IMR-90 (cell line): ENCODE data around the gene ALDH3A2. TPM values are rescaled to one million over a fixed set of nuclear protein-coding genes. Genes with fewer than 3 reads are reported as not detected.

Experiments used
- ATAC-seq: fragments of 200-7000 bp; cut with Tn5 transposase; 2 replicates; pipeline ENCODE4 v1.9.1; 2020; ENCODE audit warnings: low read depth, mild to moderate bottlenecking, moderate library complexity
- BruUV-seq: library from RNA; stranded (reverse); fragments of 400-500 nt; replicated peaks from 2 replicates; lab custom pipeline; 2021; lab: Mats Ljungman, UMichigan
- CTCF ChIA-PET: fragments of 300-600 bp; formaldehyde crosslinking; extraction: SDS; loops from one replicate; lab custom pipeline; 2021; ENCODE audit warnings: antibody characterized with exemption; lab: Yijun Ruan, JAX
- POLR2A ChIA-PET: fragments of 300-600 bp; sonication (Branson Sonifier 250); formaldehyde crosslinking; loops from one replicate; lab custom pipeline; 2022; ENCODE audit warnings: antibody characterized with exemption; ENCODE audit not compliant: unreplicated experiment; lab: Charles Lee
- DNase-seq: peaks from one replicate; pipeline ENCODE4 v3.0.0; 2013
- H2AFZ ChIP-seq: replicated peaks from 2 replicates; pipeline ENCODE3; 2013; ENCODE audit warnings: low read length, mild to moderate bottlenecking; ENCODE audit not compliant: poor library complexity
- H2AK5ac ChIP-seq: 2 replicates; pipeline ENCODE4 v1.6.1; 2013; ENCODE audit warnings: low read depth, low read length, inconsistent platforms
- H2AK9ac ChIP-seq: replicated peaks from 2 replicates; pipeline ENCODE3; 2013; ENCODE audit warnings: mild to moderate bottlenecking, low read depth, low read length, moderate library complexity; ENCODE audit not compliant: poor library complexity
- H2BK120ac ChIP-seq: 2 replicates; pipeline ENCODE4 v1.6.1; 2013; ENCODE audit warnings: low read depth, low read length, inconsistent platforms
- H2BK15ac ChIP-seq: 3 replicates; pipeline ENCODE4 v1.6.1; 2013; ENCODE audit warnings: low read depth, low read length, inconsistent platforms
- H2BK20ac ChIP-seq: 2 replicates; pipeline ENCODE4 v1.6.1; 2013; ENCODE audit warnings: low read depth, mild to moderate bottlenecking, inconsistent platforms, low read length, moderate library complexity
- H2BK5ac ChIP-seq: 2 replicates; pipeline ENCODE4 v1.6.1; 2013; ENCODE audit warnings: mild to moderate bottlenecking, low read depth, low read length, inconsistent platforms; ENCODE audit not compliant: poor library complexity, severe bottlenecking
- H3K14ac ChIP-seq: replicated peaks from 2 replicates; pipeline ENCODE4 v1.6.1; 2013; ENCODE audit warnings: low read depth, low read length, inconsistent platforms
- H3K18ac ChIP-seq: 2 replicates; pipeline ENCODE4 v1.6.1; 2013; ENCODE audit warnings: low read depth, low read length, control low read depth
- H3K23ac ChIP-seq: 2 replicates; pipeline ENCODE4 v1.6.1; 2013; ENCODE audit warnings: low read depth, low read length, inconsistent platforms
- H3K27ac ChIP-seq: 2 replicates; pipeline ENCODE4 v1.5.1; 2013; ENCODE audit warnings: mild to moderate bottlenecking, control low read depth, low read length; ENCODE audit not compliant: insufficient read depth
- H3K27me3 ChIP-seq: 2 replicates; pipeline ENCODE4 v1.6.1; 2013; ENCODE audit warnings: low read length; ENCODE audit not compliant: control insufficient read depth, insufficient read depth
- H3K36me3 ChIP-seq: 2 replicates; pipeline ENCODE4 v1.6.1; 2013; ENCODE audit warnings: low read length, mixed read lengths; ENCODE audit not compliant: control insufficient read depth, insufficient read depth
- H3K4ac ChIP-seq: 2 replicates; pipeline ENCODE4 v1.6.1; 2013; ENCODE audit warnings: low read depth, low read length, inconsistent platforms
- H3K4me1 ChIP-seq: 2 replicates; pipeline ENCODE4 v1.6.1; 2013; ENCODE audit warnings: low read length, mixed read lengths; ENCODE audit not compliant: control insufficient read depth, insufficient read depth
- H3K4me2 ChIP-seq: 2 replicates; pipeline ENCODE4 v1.6.1; 2013; ENCODE audit warnings: low read depth, mild to moderate bottlenecking, control low read depth, low read length, moderate library complexity
- H3K4me3 ChIP-seq: 2 replicates; pipeline ENCODE4 v1.5.1; 2013; ENCODE audit warnings: low read depth, mild to moderate bottlenecking, control low read depth, low read length, moderate library complexity; ENCODE audit not compliant: insufficient read depth
- H3K56ac ChIP-seq: 2 replicates; pipeline ENCODE4 v1.6.1; 2013; ENCODE audit warnings: low read length, inconsistent platforms; ENCODE audit not compliant: insufficient read depth; ENCODE audit errors: extremely low read depth
- H3K79me1 ChIP-seq, 2 experiments: 2 replicates each; pipeline ENCODE4 v1.6.1; 2013; ENCODE audit warnings: low read length in 2 of 2, inconsistent platforms in 1 of 2, low read depth in 1 of 2
- H3K9ac ChIP-seq: 2 replicates; pipeline ENCODE4 v1.6.1; 2013; ENCODE audit warnings: low read depth, low read length, control low read depth
- H3K9me1 ChIP-seq: 2 replicates; pipeline ENCODE4 v1.6.1; 2013; ENCODE audit warnings: low read length, inconsistent platforms; ENCODE audit not compliant: insufficient read depth
- H3K9me3 ChIP-seq: 2 replicates; pipeline ENCODE4 v1.6.1; 2013; ENCODE audit warnings: low read length; ENCODE audit not compliant: control insufficient read depth, insufficient read depth
- H4K20me1 ChIP-seq: 2 replicates; pipeline ENCODE4 v1.6.1; 2013; ENCODE audit warnings: low read length, inconsistent platforms; ENCODE audit not compliant: insufficient read depth
- H4K5ac ChIP-seq: 2 replicates; pipeline ENCODE4 v1.6.1; 2013; ENCODE audit warnings: mild to moderate bottlenecking, low read depth, low read length, control low read depth
- H4K8ac ChIP-seq, 2 experiments: 2 replicates each; pipeline ENCODE4 v1.6.1; 2013; ENCODE audit warnings: low read depth in 2 of 2, low read length in 2 of 2, control low read depth in 1 of 2, inconsistent platforms in 1 of 2
- H4K91ac ChIP-seq: 2 replicates; pipeline ENCODE4 v1.6.1; 2013; ENCODE audit warnings: low read depth, low read length, inconsistent platforms; ENCODE audit not compliant: insufficient read depth
- BHLHE40 ChIP-seq: fragments of 150-350 bp; IDR thresholded peaks from 2 replicates; pipeline ENCODE4 v1.6.1; 2016; ENCODE audit warnings: mild to moderate bottlenecking, low read depth, low read length
- CEBPB ChIP-seq: IDR thresholded peaks from 2 replicates; pipeline ENCODE4 v1.6.1; 2012; ENCODE audit warnings: low read depth, low read length, improper control_type of control experiment
- CHD1 ChIP-seq: IDR thresholded peaks from 2 replicates; pipeline ENCODE4 v1.6.1; 2012; ENCODE audit warnings: low read depth, low read length, improper control_type of control experiment
- FOS ChIP-seq: fragments of 150-350 bp; IDR thresholded peaks from 2 replicates; pipeline ENCODE4 v1.6.1; 2016; ENCODE audit warnings: low read depth, low read length
- MAFK ChIP-seq: IDR thresholded peaks from 2 replicates; pipeline ENCODE4 v1.6.1; 2012; ENCODE audit warnings: low read depth, low read length, improper control_type of control experiment
- MAZ ChIP-seq: IDR thresholded peaks from 2 replicates; pipeline ENCODE4 v1.6.1; 2012; ENCODE audit warnings: low read depth, mild to moderate bottlenecking, low read length, improper control_type of control experiment, moderate library complexity, borderline replicate concordance
- MXI1 ChIP-seq: IDR thresholded peaks from 2 replicates; pipeline ENCODE4 v1.6.1; 2012; ENCODE audit warnings: low read depth, mild to moderate bottlenecking, low read length, moderate library complexity, borderline replicate concordance
- NFE2L2 ChIP-seq: fragments of 150-350 bp; IDR thresholded peaks from 2 replicates; pipeline ENCODE4 v1.6.1; 2016; ENCODE audit warnings: low read depth, mild to moderate bottlenecking, low read length
- POLR2A ChIP-seq: IDR thresholded peaks from 2 replicates; pipeline ENCODE4 v1.6.1; 2012; ENCODE audit warnings: mild to moderate bottlenecking, low read depth, low read length
- RAD21 ChIP-seq: IDR thresholded peaks from 2 replicates; pipeline ENCODE4 v1.6.1; 2012; ENCODE audit warnings: low read length, improper control_type of control experiment
- RCOR1 ChIP-seq: IDR thresholded peaks from 2 replicates; pipeline ENCODE4 v1.6.1; 2012; ENCODE audit warnings: mild to moderate bottlenecking, low read length, improper control_type of control experiment; ENCODE audit not compliant: insufficient replicate concordance
- RFX5 ChIP-seq: IDR thresholded peaks from 2 replicates; pipeline ENCODE4 v1.8.0; 2012; ENCODE audit warnings: low read depth, mild to moderate bottlenecking, low read length, moderate library complexity
- SMC3 ChIP-seq: fragments of 150-350 bp; IDR thresholded peaks from 2 replicates; pipeline ENCODE4 v1.6.1; 2016; ENCODE audit warnings: low read depth, mild to moderate bottlenecking, antibody characterized with exemption, low read length, moderate library complexity
- USF2 ChIP-seq: fragments of 150-350 bp; IDR thresholded peaks from 2 replicates; pipeline ENCODE4 v1.6.1; 2017; ENCODE audit warnings: mild to moderate bottlenecking, antibody characterized with exemption, low read length, low read depth
- WGBS, 2 experiments: methylation state at CpG; one replicate each; pipeline versions ENCODE4 v1.1.5 to v1.1.7; 2013; ENCODE audit warnings: missing lambda C conversion rate in 2 of 2; ENCODE audit not compliant: insufficient read length in 1 of 2; ENCODE audit errors: extremely low coverage in 2 of 2; 5-methylcytosine and 5-hydroxymethylcytosine counted together
- dilution Hi-C: fragments of 300-500 bp; cut with HindIII; formaldehyde crosslinking; loops from one replicate; pipeline ENCODE4 v1.14.3; 2018; ENCODE audit warnings: low sequenced_read_pairs; ENCODE audit not compliant: unreplicated experiment
- in situ Hi-C: fragments of 300-500 bp; cut with MboI; formaldehyde crosslinking; loops from 3 replicates; pipeline ENCODE4 v1.14.3; 2019; ENCODE audit warnings: low sequenced_read_pairs, inconsistent platforms, mixed read lengths
- intact Hi-C: fragments of 100-400 bp; cut with micrococcal nuclease; formaldehyde crosslinking; loops from 2 replicates; pipeline ENCODE4 v1.10.0; 2022
- polyA plus RNA-seq, 3 experiments: library from polyadenylated mRNA; depleted of rRNA; stranded (reverse); fragments of >200 nt; gene quantifications; 2 replicates each; pipeline ENCODE4 v1.2.3, GENCODE V29; 2012; ENCODE audit warnings: low replicate concordance in 1 of 3
- total RNA-seq: library from RNA; depleted of rRNA; stranded (reverse); fragments of >200 nt; gene quantifications from 2 replicates; pipeline ENCODE4 v1.2.3, GENCODE V29; 2012
- TF ChIP-seq, protein P1 (sequence below): fragments of 150-350 bp; IDR thresholded peaks from 2 replicates; pipeline ENCODE4 v1.6.1; 2016; ENCODE audit warnings: low read depth, mild to moderate bottlenecking, low read length, moderate library complexity, borderline replicate concordance
- TF ChIP-seq, protein P2 (sequence below): conservative IDR thresholded peaks from 2 replicates; pipeline ENCODE4 v1.5.1; 2012; ENCODE audit warnings: mild to moderate bottlenecking, low read depth, low read length, improper control_type of control experiment

Gene ALDH3A2
- total and polyA plus RNA-seq, 2 of the 4 experiments (the other 2 are of a cell fraction) = 4.0 to 7.9 TPM

DNA sequence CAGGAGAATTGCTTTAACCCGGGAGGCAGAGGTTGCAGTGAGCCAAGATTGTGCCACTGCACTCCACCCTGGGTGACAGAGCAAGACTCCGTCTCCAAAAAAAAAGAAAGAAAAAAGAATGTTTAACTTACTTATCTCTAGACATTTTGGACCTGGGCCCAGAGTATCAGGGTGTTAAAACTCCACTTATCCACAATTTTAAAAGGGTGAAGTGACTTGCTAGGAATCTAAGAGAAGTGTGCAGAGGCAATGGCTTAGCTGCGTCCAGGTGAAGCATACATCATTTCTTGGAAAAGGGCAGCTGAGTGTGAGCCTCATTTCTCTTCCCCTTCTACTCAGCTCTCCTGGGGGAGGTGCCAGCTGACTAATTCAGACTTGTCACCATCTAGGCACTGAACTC is 25.1 kb downstream of the ALDH3A2 start:
- DNase-seq (no peak), ATAC-seq (no peak)
- CTCF ChIA-PET = interaction anchor here (0.5 kb wide), 1 partner anchor 22 kb away, joined by 3 read pairs; no protein-coding TSS in a partner anchor
- no peaks in the 10 kb centered on the region; the same call in 1 of the 2 replicates for H4K20me1 ChIP-seq
- POLR2A ChIA-PET = no interaction called here
- WGBS, 2 experiments = no CpG with 5 or more reads among the region's 3 CpGs
- H3K14ac ChIP-seq = no peak overlapping the region
- H4K5ac ChIP-seq = no peak overlapping the region
- H4K91ac ChIP-seq = no peak overlapping the region
- no peak overlapping the region for H2BK20ac ChIP-seq
- H3K9me1 ChIP-seq = no peaks in the 10 kb centered on the region
- no peak overlapping the region for H2BK5ac ChIP-seq
- peaks cover 6% of the 10 kb centered on the region for H3K27me3 ChIP-seq
- no peak overlapping the region for H2BK15ac ChIP-seq
- no peak overlapping the region for H3K4me2 ChIP-seq
- intact Hi-C loops = loop anchor here (5.0 kb wide), 1 partner anchor 311 kb away; the partner anchor contains the start of gene B9D1
- H2AK9ac ChIP-seq = no peak overlapping the region
- no peak overlapping the region for H3K4ac ChIP-seq
- no peak overlapping the region for H3K9ac ChIP-seq
- no peaks in the 10 kb centered on the region for H3K9me3 ChIP-seq
- TF ChIP-seq FOS = no peak
- TF ChIP-seq SMC3 = no peak
- TF ChIP-seq BHLHE40 = no peak
- TF ChIP-seq MAZ = no peak
- TF ChIP-seq RAD21 = no peak
- no peak for TF ChIP-seq NFE2L2
- TF ChIP-seq CHD1 = no peak
- TF ChIP-seq RFX5 = no peak
- no peak for TF ChIP-seq POLR2A
- TF ChIP-seq, protein P1, sequence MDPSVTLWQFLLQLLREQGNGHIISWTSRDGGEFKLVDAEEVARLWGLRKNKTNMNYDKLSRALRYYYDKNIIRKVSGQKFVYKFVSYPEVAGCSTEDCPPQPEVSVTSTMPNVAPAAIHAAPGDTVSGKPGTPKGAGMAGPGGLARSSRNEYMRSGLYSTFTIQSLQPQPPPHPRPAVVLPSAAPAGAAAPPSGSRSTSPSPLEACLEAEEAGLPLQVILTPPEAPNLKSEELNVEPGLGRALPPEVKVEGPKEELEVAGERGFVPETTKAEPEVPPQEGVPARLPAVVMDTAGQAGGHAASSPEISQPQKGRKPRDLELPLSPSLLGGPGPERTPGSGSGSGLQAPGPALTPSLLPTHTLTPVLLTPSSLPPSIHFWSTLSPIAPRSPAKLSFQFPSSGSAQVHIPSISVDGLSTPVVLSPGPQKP = no peak
- no peak for TF ChIP-seq CEBPB
- no peak for TF ChIP-seq MXI1
- no peak for TF ChIP-seq USF2
- TF ChIP-seq MAFK = no peak
- TF ChIP-seq, protein P2, sequence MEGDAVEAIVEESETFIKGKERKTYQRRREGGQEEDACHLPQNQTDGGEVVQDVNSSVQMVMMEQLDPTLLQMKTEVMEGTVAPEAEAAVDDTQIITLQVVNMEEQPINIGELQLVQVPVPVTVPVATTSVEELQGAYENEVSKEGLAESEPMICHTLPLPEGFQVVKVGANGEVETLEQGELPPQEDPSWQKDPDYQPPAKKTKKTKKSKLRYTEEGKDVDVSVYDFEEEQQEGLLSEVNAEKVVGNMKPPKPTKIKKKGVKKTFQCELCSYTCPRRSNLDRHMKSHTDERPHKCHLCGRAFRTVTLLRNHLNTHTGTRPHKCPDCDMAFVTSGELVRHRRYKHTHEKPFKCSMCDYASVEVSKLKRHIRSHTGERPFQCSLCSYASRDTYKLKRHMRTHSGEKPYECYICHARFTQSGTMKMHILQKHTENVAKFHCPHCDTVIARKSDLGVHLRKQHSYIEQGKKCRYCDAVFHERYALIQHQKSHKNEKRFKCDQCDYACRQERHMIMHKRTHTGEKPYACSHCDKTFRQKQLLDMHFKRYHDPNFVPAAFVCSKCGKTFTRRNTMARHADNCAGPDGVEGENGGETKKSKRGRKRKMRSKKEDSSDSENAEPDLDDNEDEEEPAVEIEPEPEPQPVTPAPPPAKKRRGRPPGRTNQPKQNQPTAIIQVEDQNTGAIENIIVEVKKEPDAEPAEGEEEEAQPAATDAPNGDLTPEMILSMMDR = no peak
- TF ChIP-seq RCOR1 = no peak
- BruUV-seq = no TSS peak
- no peak overlapping the region for H2BK120ac ChIP-seq
- no peak overlapping the region for H4K8ac ChIP-seq
- H2AFZ ChIP-seq = no peak overlapping the region
- in situ Hi-C loops = no loop called here
- H3K36me3 ChIP-seq = no peaks in the 10 kb centered on the region
- no peaks in the 10 kb centered on the region for H3K4me1 ChIP-seq
- dilution Hi-C loops = no loop called here
- no peak overlapping the region for H3K27ac ChIP-seq
- no peak overlapping the region for H2AK5ac ChIP-seq
- H3K23ac ChIP-seq = no peak overlapping the region
- H3K4me3 ChIP-seq = no peak overlapping the region
- H3K18ac ChIP-seq = no peak overlapping the region
- H3K79me1 ChIP-seq = no peaks in the 10 kb centered on the region
- no peak overlapping the region for H3K56ac ChIP-seq
